Mammary epithelial cell (primary cell): Measurements from ENCODE around the gene C2orf92.
"Not testable (repeated sequence)": the region's sequence is repeated elsewhere in the genome, so short reads cannot be mapped to it uniquely, and the experiment has no call there.

Source experiments
- EZH2 ChIP-seq: IDR thresholded peaks from 2 replicates; pipeline ENCODE4 v1.6.1; 2012; ENCODE audit warnings: low read length, inconsistent platforms, borderline replicate concordance
- TF ChIP-seq, protein P1 (sequence below), 2 donors: IDR thresholded peaks in 1 of 2; conservative IDR thresholded peaks in 1 of 2; 2 replicates each; pipeline ENCODE4 v1.5.1; 2011 to 2012; ENCODE audit warnings: inconsistent platforms in 2 of 2, low read length in 2 of 2, mild to moderate bottlenecking in 2 of 2, control low read depth in 1 of 2, low read depth in 1 of 2; ENCODE audit not compliant: insufficient read depth in 1 of 2; ENCODE audit errors: extremely low read depth in 1 of 2

DNA sequence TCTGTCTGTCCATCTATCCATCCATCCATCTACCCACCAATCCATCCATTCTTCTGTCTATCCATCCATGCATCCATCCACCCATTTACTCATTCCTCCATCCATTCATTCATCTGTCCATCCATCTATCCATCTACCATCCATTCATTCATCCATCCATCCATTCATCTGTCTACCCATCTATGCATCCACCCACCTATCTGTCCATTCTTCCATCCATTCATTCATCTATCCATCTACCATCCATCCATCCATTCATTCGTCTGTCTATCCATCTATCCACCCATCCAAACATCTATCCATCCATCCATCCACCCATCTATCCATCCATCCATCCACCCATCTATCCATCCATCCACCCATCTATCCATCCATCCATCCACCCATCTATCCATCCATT is 49.0 kb upstream of the C2orf92 start:
- not testable (repeated sequence) for TF ChIP-seq EZH2
- TF ChIP-seq, protein P1, sequence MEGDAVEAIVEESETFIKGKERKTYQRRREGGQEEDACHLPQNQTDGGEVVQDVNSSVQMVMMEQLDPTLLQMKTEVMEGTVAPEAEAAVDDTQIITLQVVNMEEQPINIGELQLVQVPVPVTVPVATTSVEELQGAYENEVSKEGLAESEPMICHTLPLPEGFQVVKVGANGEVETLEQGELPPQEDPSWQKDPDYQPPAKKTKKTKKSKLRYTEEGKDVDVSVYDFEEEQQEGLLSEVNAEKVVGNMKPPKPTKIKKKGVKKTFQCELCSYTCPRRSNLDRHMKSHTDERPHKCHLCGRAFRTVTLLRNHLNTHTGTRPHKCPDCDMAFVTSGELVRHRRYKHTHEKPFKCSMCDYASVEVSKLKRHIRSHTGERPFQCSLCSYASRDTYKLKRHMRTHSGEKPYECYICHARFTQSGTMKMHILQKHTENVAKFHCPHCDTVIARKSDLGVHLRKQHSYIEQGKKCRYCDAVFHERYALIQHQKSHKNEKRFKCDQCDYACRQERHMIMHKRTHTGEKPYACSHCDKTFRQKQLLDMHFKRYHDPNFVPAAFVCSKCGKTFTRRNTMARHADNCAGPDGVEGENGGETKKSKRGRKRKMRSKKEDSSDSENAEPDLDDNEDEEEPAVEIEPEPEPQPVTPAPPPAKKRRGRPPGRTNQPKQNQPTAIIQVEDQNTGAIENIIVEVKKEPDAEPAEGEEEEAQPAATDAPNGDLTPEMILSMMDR (conservative IDR thresholded peaks at IDR 0.05 in 1 of 2, IDR thresholded peaks at IDR 0.05 in 1 of 2; ENCODE audit: extremely low read depth in 1 of 2, insufficient read depth in 1 of 2, low read depth in 1 of 2, low read length in 2 of 2), result not testable (repeated sequence)
